Body of pancreas (tissue), 4 donors: ENCODE data around the gene ZNF470. TPM values are rescaled to one million over a fixed set of nuclear protein-coding genes. Genes with fewer than 3 reads are reported as not detected.

Experiments used
- ATAC-seq: fragments of 150-250 bp; one replicate; pipeline ENCODE4 v1.9.1; 2016
- DNase-seq, 4 donors: peaks; one replicate each; pipeline ENCODE4 v3.0.0-alpha.2; 2019
- H3K27ac ChIP-seq, 4 donors: fragments of 200-600 bp; sonication (generic); 1 replicate in 3 of 4; 2 replicates in 1 of 4; pipeline versions ENCODE4 v1.5.1 to v1.6.1; 2016 to 2019; ENCODE audit warnings: mild to moderate bottlenecking in 1 of 4, mixed read lengths in 1 of 4, moderate library complexity in 1 of 4
- H3K27me3 ChIP-seq, 2 donors: fragments of 200-600 bp; sonication (generic); one replicate each; pipeline ENCODE4 v1.6.0; 2016; ENCODE audit warnings: mild to moderate bottlenecking in 1 of 2
- H3K36me3 ChIP-seq, 2 donors: fragments of 200-600 bp; sonication (generic); replicated peaks in 1 of 2; 2 replicates each; pipeline ENCODE4 v1.5.1; 2016; ENCODE audit warnings: low read depth in 2 of 2; ENCODE audit not compliant: insufficient read depth in 1 of 2
- H3K4me1 ChIP-seq: fragments of 200-600 bp; sonication (generic); one replicate; pipeline ENCODE4 v1.6.0; 2016
- H3K4me3 ChIP-seq, 2 donors: fragments of 200-600 bp; sonication (generic); 1 replicate in 1 of 2; 2 replicates in 1 of 2; pipeline ENCODE4 v1.5.1; 2016 to 2019
- H3K9me3 ChIP-seq, 3 donors: fragments of 200-600 bp; sonication (generic); 1 replicate in 2 of 3; 2 replicates in 1 of 3; pipeline ENCODE4 v1.5.1; 2016
- POLR2A ChIP-seq, 3 donors: fragments of 450-650 bp; IDR thresholded peaks; one replicate each; pipeline ENCODE4 v1.6.1; 2016; ENCODE audit warnings: antibody characterized with exemption in 3 of 3, mild to moderate bottlenecking in 2 of 3
- WGBS, 2 donors: methylation state at CpG; one replicate each; pipeline ENCODE4 v1.1.5; 2017; 5-methylcytosine and 5-hydroxymethylcytosine counted together
- intact Hi-C: fragments of 100-400 bp; cut with DNase I; formaldehyde crosslinking; loops from one replicate; pipeline ENCODE4 v1.15.1; 2023
- total RNA-seq, 2 donors: library from RNA; depleted of rRNA; stranded (reverse); fragments of >200 nt; gene quantifications; one replicate each; pipeline ENCODE4 v1.1.0, GENCODE V29; 2016
- TF ChIP-seq, protein P1 (sequence below), 7 experiments: fragments of 450-650 bp in 4 of 7; fragments of 200-600 bp in 3 of 7; sonication (generic) in 3 of 7; IDR thresholded peaks; one replicate each; pipeline ENCODE4 v1.5.1; 2016 to 2019; ENCODE audit warnings: antibody characterized with exemption in 7 of 7

The ZNF470 gene
- total RNA-seq, 2 donors from 2014 or later: 1.3 to 3.1 TPM

GRCh38 chr19:56562766-56563165, 4.5 kb upstream of the ZNF470 start:
- no peak overlapping the region for H3K27ac ChIP-seq
- H3K4me3 ChIP-seq: no peak overlapping the region
- no peaks in the 10 kb centered on the region for H3K36me3 ChIP-seq
- no peak for TF ChIP-seq POLR2A (IDR thresholded peaks at IDR 0.05)
- TF ChIP-seq, protein P1, sequence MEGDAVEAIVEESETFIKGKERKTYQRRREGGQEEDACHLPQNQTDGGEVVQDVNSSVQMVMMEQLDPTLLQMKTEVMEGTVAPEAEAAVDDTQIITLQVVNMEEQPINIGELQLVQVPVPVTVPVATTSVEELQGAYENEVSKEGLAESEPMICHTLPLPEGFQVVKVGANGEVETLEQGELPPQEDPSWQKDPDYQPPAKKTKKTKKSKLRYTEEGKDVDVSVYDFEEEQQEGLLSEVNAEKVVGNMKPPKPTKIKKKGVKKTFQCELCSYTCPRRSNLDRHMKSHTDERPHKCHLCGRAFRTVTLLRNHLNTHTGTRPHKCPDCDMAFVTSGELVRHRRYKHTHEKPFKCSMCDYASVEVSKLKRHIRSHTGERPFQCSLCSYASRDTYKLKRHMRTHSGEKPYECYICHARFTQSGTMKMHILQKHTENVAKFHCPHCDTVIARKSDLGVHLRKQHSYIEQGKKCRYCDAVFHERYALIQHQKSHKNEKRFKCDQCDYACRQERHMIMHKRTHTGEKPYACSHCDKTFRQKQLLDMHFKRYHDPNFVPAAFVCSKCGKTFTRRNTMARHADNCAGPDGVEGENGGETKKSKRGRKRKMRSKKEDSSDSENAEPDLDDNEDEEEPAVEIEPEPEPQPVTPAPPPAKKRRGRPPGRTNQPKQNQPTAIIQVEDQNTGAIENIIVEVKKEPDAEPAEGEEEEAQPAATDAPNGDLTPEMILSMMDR (IDR thresholded peaks at IDR 0.05): no peak
- H3K27me3 ChIP-seq: no peaks in the 10 kb centered on the region
- ATAC-seq (no peak), DNase-seq (no peak)
- intact Hi-C loops: no loop called here
- H3K9me3 ChIP-seq: peaks cover 0 to 81% (median 0%) of the 10 kb centered on the region in 3 donors
- peaks cover 10% of the 10 kb centered on the region for H3K4me1 ChIP-seq
- 91% methylated on average over 2 of the region's 2 CpGs for WGBS, 2 donors

GRCh38 chr19:56566904-56567273, 379 bp upstream of the ZNF470 start:
- Histone ChIP-seq H3K27ac (peak overlapping the region; percentile 34 to 90 (median 57)), H3K9me3 (peaks cover 0 to 62% (median 4%) of the 10 kb centered on the region in 3 donors), H3K4me3 (peak overlapping the region; percentile 87 to 98), H3K4me1 (peaks cover 16% of the 10 kb centered on the region), H3K27me3 (no peaks in the 10 kb centered on the region), H3K36me3 (peaks cover 2 to 10% of the 10 kb centered on the region in 2 donors)
- DNase-seq: peak; percentile 24 to 57 (median 40)
- 1% methylated on average over 21 to 23 of the region's 23 CpGs for WGBS, 2 donors
- TF ChIP-seq POLR2A (IDR thresholded peaks at IDR 0.05): no peak
- TF ChIP-seq, protein P1 (IDR thresholded peaks at IDR 0.05): no peak
- peak; percentile 47 for ATAC-seq
- intact Hi-C loops: no loop called here

DNA sequence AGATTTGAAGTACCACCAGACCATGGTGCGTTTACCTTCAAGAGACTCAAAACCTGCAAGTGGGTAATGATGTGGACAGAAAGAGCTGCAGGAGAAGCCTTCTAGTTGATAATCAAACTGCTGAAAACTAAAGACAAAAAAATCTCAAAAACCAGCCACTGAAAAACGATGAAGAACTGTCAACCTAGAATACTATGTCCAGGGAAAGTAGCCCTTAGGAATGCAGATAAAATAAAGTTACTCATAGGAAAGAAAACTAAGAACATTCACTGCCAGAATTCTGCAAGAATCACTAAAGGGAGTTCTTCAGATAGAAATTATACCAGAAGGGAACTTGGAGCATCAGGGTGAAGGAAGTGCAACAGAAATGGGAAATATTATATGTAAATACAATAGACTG, 5.3 kb downstream of the ZNF470 start:
- Histone ChIP-seq H3K9me3 (peaks cover 0 to 58% (median 4%) of the 10 kb centered on the region in 3 donors), H3K27ac (no peak overlapping the region), H3K4me1 (peaks cover 8% of the 10 kb centered on the region), H3K36me3 (peaks cover 7 to 18% of the 10 kb centered on the region in 2 donors), H3K4me3 (no peak overlapping the region), H3K27me3 (no peaks in the 10 kb centered on the region)
- intact Hi-C loops: no loop called here
- WGBS, 2 donors: 52 to 67% methylated on average over 2 of the region's 2 CpGs
- ATAC-seq (no peak), DNase-seq (no peak)
- no peak for TF ChIP-seq POLR2A (IDR thresholded peaks at IDR 0.05)

DNA sequence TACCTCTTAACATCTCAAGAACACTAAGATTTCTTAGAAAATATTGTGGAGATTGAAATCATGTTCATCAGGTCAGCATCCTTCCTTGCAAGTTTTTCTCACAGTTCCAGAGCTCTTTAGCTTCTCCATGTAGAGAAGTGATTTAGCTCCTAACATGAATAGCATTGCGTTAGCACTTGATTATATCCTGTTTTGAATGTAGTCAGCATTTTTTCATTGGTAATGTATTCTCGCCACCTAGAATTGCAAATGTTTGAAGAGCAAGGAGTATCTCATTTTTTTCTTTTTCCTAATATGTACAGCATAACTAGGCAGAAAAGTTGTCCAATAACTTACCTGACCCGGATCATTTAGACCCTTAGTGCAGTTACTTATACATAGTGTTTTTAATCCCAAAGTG, 6.6 kb downstream of the ZNF470 start:
- intact Hi-C loops: no loop called here
- H3K27me3 ChIP-seq: no peaks in the 10 kb centered on the region
- H3K9me3 ChIP-seq: peaks cover 0 to 70% (median 4%) of the 10 kb centered on the region in 3 donors
- peaks cover 7 to 18% of the 10 kb centered on the region in 2 donors for H3K36me3 ChIP-seq
- TF ChIP-seq, protein P1 (IDR thresholded peaks at IDR 0.05): no peak
- TF ChIP-seq POLR2A (IDR thresholded peaks at IDR 0.05): no peak
- no peak overlapping the region for H3K4me3 ChIP-seq
- DNase-seq: no peak
- WGBS, 2 donors: 98 to 99% methylated on average over 3 of the region's 3 CpGs
- H3K27ac ChIP-seq: no peak overlapping the region
- no peaks in the 10 kb centered on the region for H3K4me1 ChIP-seq
- no peak for ATAC-seq

DNA sequence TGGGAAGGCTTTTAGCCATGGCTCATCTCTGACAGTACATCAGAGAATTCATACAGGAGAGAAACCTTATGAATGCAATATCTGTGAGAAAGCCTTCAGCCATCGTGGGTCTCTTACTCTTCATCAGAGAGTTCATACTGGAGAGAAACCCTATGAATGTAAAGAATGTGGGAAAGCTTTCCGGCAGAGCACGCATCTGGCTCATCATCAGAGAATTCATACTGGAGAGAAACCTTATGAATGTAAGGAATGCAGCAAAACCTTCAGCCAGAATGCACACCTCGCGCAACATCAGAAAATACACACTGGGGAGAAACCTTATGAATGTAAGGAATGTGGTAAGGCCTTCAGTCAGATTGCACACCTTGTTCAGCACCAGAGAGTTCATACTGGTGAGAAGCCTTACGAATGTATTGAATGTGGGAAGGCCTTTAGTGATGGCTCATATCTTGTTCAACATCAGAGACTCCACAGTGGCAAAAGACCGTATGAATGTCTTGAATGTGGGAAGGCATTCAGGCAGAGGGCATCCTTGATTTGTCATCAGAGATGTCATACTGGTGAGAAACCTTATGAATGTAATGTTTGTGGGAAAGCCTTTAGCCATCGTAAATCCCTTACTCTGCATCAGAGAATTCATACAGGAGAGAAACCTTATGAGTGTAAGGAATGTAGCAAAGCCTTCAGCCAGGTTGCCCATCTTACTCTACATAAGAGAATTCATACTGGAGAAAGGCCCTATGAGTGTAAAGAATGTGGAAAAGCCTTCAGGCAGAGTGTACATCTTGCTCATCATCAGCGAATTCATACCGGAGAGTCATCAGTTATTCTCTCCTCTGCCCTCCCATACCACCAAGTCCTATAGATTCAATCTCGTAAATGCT, 10.7 kb downstream of the ZNF470 start:
- 94 to 95% methylated on average over 11 of the region's 11 CpGs for WGBS, 2 donors
- no peak overlapping the region for H3K4me3 ChIP-seq
- intact Hi-C loops: no loop called here
- peaks cover 0 to 76% (median 0%) of the 10 kb centered on the region in 3 donors for H3K9me3 ChIP-seq
- peaks cover 4 to 8% of the 10 kb centered on the region in 2 donors for H3K36me3 ChIP-seq
- DNase-seq (no peak), ATAC-seq (no peak)
- no peak overlapping the region for H3K27ac ChIP-seq
- H3K27me3 ChIP-seq: no peaks in the 10 kb centered on the region
- H3K4me1 ChIP-seq: no peaks in the 10 kb centered on the region
- TF ChIP-seq, protein P1 (IDR thresholded peaks at IDR 0.05): no peak
- TF ChIP-seq POLR2A (IDR thresholded peaks at IDR 0.05): no peak
